Hematopoietic multipotent progenitor cell (in vitro differentiated cells): ENCODE data around the gene PTPN14. TPM values are rescaled to one million over a fixed set of nuclear protein-coding genes. Genes with fewer than 3 reads are reported as not detected.
A peak's percentile ranks its signal among the peaks of the same experiment; 100 is the strongest.
"Not testable (repeated sequence)": the region's sequence is repeated elsewhere in the genome, so short reads cannot be mapped to it uniquely, and the experiment has no call there.

ENCODE experiments used
- DNase-seq, 3 donors: peaks; one replicate each; pipeline ENCODE4 v3.0.0-alpha.2; 2011 to 2015; ENCODE audit warnings: low read depth in 2 of 3, low spot score in 2 of 3
- total RNA-seq: library from RNA; depleted of rRNA; stranded (reverse); fragments of >200 nt; gene quantifications from one replicate; pipeline ENCODE4 v1.2.3, GENCODE V29; 2012

Gene PTPN14
- total RNA-seq, 1 donor = 4.6 TPM

- no peak for DNase-seq
Measured at GRCh38 chr1:214414691-214415090, 136.7 kb downstream of the PTPN14 start.

- no peak for DNase-seq
Measured at GRCh38 chr1:214413315-214413714, 138.1 kb downstream of the PTPN14 start.

- DNase-seq = no peak
Measured at GRCh38 chr1:214404571-214405213, 146.7 kb downstream of the PTPN14 start.

GRCh38 chr1:214404154-214404553 lies 147.2 kb downstream of the PTPN14 start:
- DNase-seq = peak in 1 of 3 donors; percentile 13

GRCh38 chr1:214403431-214403830 lies 148.0 kb downstream of the PTPN14 start:
- DNase-seq = no peak

GRCh38 chr1:214402613-214403083 lies 148.8 kb downstream of the PTPN14 start:
- DNase-seq = no peak

GRCh38 chr1:214401666-214402065 lies 149.7 kb downstream of the PTPN14 start:
- no peak for DNase-seq

GRCh38 chr1:214400131-214400530 lies 151.3 kb downstream of the PTPN14 start:
- DNase-seq = no peak

GRCh38 chr1:214398490-214398889 lies 152.9 kb downstream of the PTPN14 start:
- no peak for DNase-seq

- no peak for DNase-seq
Measured at GRCh38 chr1:214397497-214397896, 153.9 kb downstream of the PTPN14 start.

GRCh38 chr1:214396330-214396729 lies 155.1 kb downstream of the PTPN14 start:
- no peak for DNase-seq

- DNase-seq = not testable (repeated sequence)
Measured at GRCh38 chr1:214394569-214394968, 156.8 kb downstream of the PTPN14 start.

- DNase-seq = no peak
Measured at GRCh38 chr1:214393086-214393485, 158.3 kb downstream of the PTPN14 start.

GRCh38 chr1:214391873-214392645 lies 159.3 kb downstream of the PTPN14 start:
- no peak for DNase-seq

- DNase-seq = no peak
Measured at GRCh38 chr1:214389734-214390133, 161.7 kb downstream of the PTPN14 start.

GRCh38 chr1:214386747-214387146 lies 164.7 kb downstream of the PTPN14 start:
- no peak for DNase-seq

GRCh38 chr1:214386333-214386732 lies 165.1 kb downstream of the PTPN14 start:
- no peak for DNase-seq

- DNase-seq = no peak
Measured at GRCh38 chr1:214385428-214385827, 166.0 kb downstream of the PTPN14 start.

- DNase-seq = no peak
Measured at GRCh38 chr1:214384373-214385079, 166.9 kb downstream of the PTPN14 start.

GRCh38 chr1:214383381-214384372 lies 167.7 kb downstream of the PTPN14 start:
- DNase-seq = no peak
